Mucosa of rectum (tissue), 2 donors: Measurements from ENCODE around the gene ATP6V1C2.
"Not testable (repeated sequence)": the region's sequence is repeated elsewhere in the genome, so short reads cannot be mapped to it uniquely, and the experiment has no call there.

Source experiments
- H3K27ac ChIP-seq, 2 donors: one replicate each; pipeline ENCODE4 v1.7.0; 2013; ENCODE audit warnings: inconsistent platforms in 2 of 2, low read depth in 2 of 2, low read length in 2 of 2
- H3K27me3 ChIP-seq, 2 donors: one replicate each; pipeline ENCODE4 v1.7.0; 2013; ENCODE audit warnings: low read length in 2 of 2; ENCODE audit not compliant: control insufficient read depth in 2 of 2, insufficient read depth in 2 of 2
- H3K36me3 ChIP-seq, 2 donors: one replicate each; pipeline ENCODE4 v1.7.0; 2013; ENCODE audit warnings: low read length in 2 of 2; ENCODE audit not compliant: control insufficient read depth in 2 of 2, insufficient read depth in 2 of 2
- H3K4me1 ChIP-seq, 2 donors: one replicate each; pipeline ENCODE4 v1.7.0; 2013; ENCODE audit warnings: low read length in 2 of 2, mild to moderate bottlenecking in 1 of 2; ENCODE audit not compliant: control insufficient read depth in 2 of 2, insufficient read depth in 2 of 2
- H3K4me3 ChIP-seq, 2 donors: one replicate each; pipeline ENCODE4 v1.7.0; 2013; ENCODE audit warnings: low read length in 2 of 2
- H3K9ac ChIP-seq, 2 donors: one replicate each; pipeline ENCODE4 v1.7.0; 2013; ENCODE audit warnings: low read length in 2 of 2, low read depth in 1 of 2, mild to moderate bottlenecking in 1 of 2
- H3K9me3 ChIP-seq, 2 donors: one replicate each; pipeline ENCODE4 v1.7.0; 2013; ENCODE audit warnings: low read length in 2 of 2; ENCODE audit not compliant: control insufficient read depth in 2 of 2
- donor health status: healthy.
- donor health status: Normal muscosa, but diverticular disease.

ATP6V1C2 gene

GRCh38 chr2:10775831-10776230 is 54.4 kb downstream of the ATP6V1C2 start:
- Histone ChIP-seq H3K9ac (no peak overlapping the region), H3K9me3 (no peaks in the 10 kb centered on the region), H3K4me1 (no peaks in the 10 kb centered on the region), H3K4me3 (no peak overlapping the region), H3K27ac (no peak overlapping the region), H3K36me3 (peaks cover 11 to 15% of the 10 kb centered on the region in 2 donors), H3K27me3 (no peaks in the 10 kb centered on the region)

GRCh38 chr2:10776231-10776977 is 55.0 kb downstream of the ATP6V1C2 start:
- H3K27ac ChIP-seq, result no peak overlapping the region
- H3K27me3 ChIP-seq, result no peaks in the 10 kb centered on the region
- H3K9me3 ChIP-seq, result no peaks in the 10 kb centered on the region
- H3K4me3 ChIP-seq, result no peak overlapping the region
- H3K36me3 ChIP-seq, result peaks cover 15 to 17% of the 10 kb centered on the region in 2 donors
- no peak overlapping the region for H3K9ac ChIP-seq
- H3K4me1 ChIP-seq, result no peaks in the 10 kb centered on the region

GRCh38 chr2:10777111-10777841 is 55.8 kb downstream of the ATP6V1C2 start:
- Histone ChIP-seq H3K36me3 (peaks cover 24 to 25% of the 10 kb centered on the region in 2 donors), H3K9ac (no peak overlapping the region), H3K4me1 (no peaks in the 10 kb centered on the region), H3K27ac (no peak overlapping the region), H3K9me3 (no peaks in the 10 kb centered on the region), H3K4me3 (no peak overlapping the region), H3K27me3 (no peaks in the 10 kb centered on the region)

- Histone ChIP-seq H3K9ac (no peak overlapping the region), H3K36me3 (peaks cover 29 to 30% of the 10 kb centered on the region in 2 donors), H3K27ac (no peak overlapping the region), H3K27me3 (no peaks in the 10 kb centered on the region), H3K4me1 (no peaks in the 10 kb centered on the region), H3K4me3 (no peak overlapping the region), H3K9me3 (no peaks in the 10 kb centered on the region)
Observed at GRCh38 chr2:10777842-10778723, 56.7 kb downstream of the ATP6V1C2 start.

- Histone ChIP-seq H3K36me3 (peaks cover 35 to 36% of the 10 kb centered on the region in 2 donors), H3K4me1 (no peaks in the 10 kb centered on the region)
Observed at GRCh38 chr2:10778724-10779115, 57.3 kb downstream of the ATP6V1C2 start.

GRCh38 chr2:10779776-10780490 is 58.5 kb downstream of the ATP6V1C2 start:
- Histone ChIP-seq H3K27ac (no peak overlapping the region), H3K9ac (no peak overlapping the region), H3K4me3 (no peak overlapping the region), H3K36me3 (peaks cover 47% of the 10 kb centered on the region in 2 donors), H3K27me3 (no peaks in the 10 kb centered on the region), H3K4me1 (no peaks in the 10 kb centered on the region), H3K9me3 (no peaks in the 10 kb centered on the region)

More at GRCh38 chr2:10778724-10779115, 57.3 kb downstream of the ATP6V1C2 start:
- Histone ChIP-seq H3K27me3 (no peaks in the 10 kb centered on the region), H3K27ac (no peak overlapping the region), H3K9me3 (no peaks in the 10 kb centered on the region), H3K9ac (no peak overlapping the region), H3K4me3 (no peak overlapping the region)

- no peak overlapping the region for H3K9ac ChIP-seq
- H3K9me3 ChIP-seq, result no peaks in the 10 kb centered on the region
- peaks cover 52% of the 10 kb centered on the region in 2 donors for H3K36me3 ChIP-seq
- no peak overlapping the region for H3K27ac ChIP-seq
- H3K27me3 ChIP-seq, result no peaks in the 10 kb centered on the region
- no peak overlapping the region for H3K4me3 ChIP-seq
- H3K4me1 ChIP-seq, result no peaks in the 10 kb centered on the region
Observed at GRCh38 chr2:10780491-10780820, 59.0 kb downstream of the ATP6V1C2 start.

GRCh38 chr2:10780821-10781220 is 59.4 kb downstream of the ATP6V1C2 start:
- H3K36me3 ChIP-seq, result peaks cover 55 to 56% of the 10 kb centered on the region in 2 donors
- H3K4me3 ChIP-seq, H3K9me3 ChIP-seq, H3K9ac ChIP-seq, H3K27ac ChIP-seq, H3K27me3 ChIP-seq, H3K4me1 ChIP-seq: not testable (repeated sequence)

GRCh38 chr2:10781746-10782145 is 60.3 kb downstream of the ATP6V1C2 start:
- Histone ChIP-seq H3K27ac (no peak overlapping the region), H3K36me3 (peaks cover 61 to 62% of the 10 kb centered on the region in 2 donors), H3K4me3 (no peak overlapping the region), H3K9ac (no peak overlapping the region), H3K9me3 (no peaks in the 10 kb centered on the region), H3K27me3 (no peaks in the 10 kb centered on the region), H3K4me1 (no peaks in the 10 kb centered on the region)
